ENCODE data around the gene RPAP2. TPM values are rescaled to one million over a fixed set of nuclear protein-coding genes. Genes with fewer than 3 reads are reported as not detected.
"Not testable (repeated sequence)": the region's sequence is repeated elsewhere in the genome, so short reads cannot be mapped to it uniquely, and the experiment has no call there.

Gene RPAP2
- total RNA-seq, 3 donors from 2014 or later = 17.1 to 33.5 (median 22.6) TPM

DNA sequence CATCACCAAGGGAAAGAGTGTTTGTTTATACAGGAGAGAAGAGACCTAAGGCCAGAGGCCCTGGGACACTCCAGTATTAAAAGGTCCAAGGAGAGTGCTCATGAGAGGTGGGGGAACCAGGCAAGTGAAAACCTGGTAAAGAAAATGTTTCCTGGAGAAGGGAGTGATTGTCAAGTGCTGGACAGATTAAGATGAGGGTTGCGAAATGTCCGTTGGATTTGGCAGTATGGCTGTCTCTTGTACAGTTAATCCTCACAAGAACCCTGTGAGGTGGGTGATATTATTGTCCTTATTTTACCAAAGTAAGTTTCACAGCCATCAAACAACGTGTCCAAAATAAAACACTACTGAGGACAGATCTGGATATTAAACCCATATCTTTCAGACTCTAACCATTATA, 44.2 kb downstream of the RPAP2 start:
- intact Hi-C loops (cut with DNase I, micrococcal nuclease) = no loop called here
- Histone ChIP-seq H3K4me1 (ENCODE audit: low read depth) (no peaks in the 10 kb centered on the region), H3K9me3 (no peaks in the 10 kb centered on the region), H3K4me3 (no peak overlapping the region), H3K36me3 (ENCODE audit: low read depth) (no peaks in the 10 kb centered on the region)
- ATAC-seq (no peak), DNase-seq (no peak)
- TF ChIP-seq, protein P1, sequence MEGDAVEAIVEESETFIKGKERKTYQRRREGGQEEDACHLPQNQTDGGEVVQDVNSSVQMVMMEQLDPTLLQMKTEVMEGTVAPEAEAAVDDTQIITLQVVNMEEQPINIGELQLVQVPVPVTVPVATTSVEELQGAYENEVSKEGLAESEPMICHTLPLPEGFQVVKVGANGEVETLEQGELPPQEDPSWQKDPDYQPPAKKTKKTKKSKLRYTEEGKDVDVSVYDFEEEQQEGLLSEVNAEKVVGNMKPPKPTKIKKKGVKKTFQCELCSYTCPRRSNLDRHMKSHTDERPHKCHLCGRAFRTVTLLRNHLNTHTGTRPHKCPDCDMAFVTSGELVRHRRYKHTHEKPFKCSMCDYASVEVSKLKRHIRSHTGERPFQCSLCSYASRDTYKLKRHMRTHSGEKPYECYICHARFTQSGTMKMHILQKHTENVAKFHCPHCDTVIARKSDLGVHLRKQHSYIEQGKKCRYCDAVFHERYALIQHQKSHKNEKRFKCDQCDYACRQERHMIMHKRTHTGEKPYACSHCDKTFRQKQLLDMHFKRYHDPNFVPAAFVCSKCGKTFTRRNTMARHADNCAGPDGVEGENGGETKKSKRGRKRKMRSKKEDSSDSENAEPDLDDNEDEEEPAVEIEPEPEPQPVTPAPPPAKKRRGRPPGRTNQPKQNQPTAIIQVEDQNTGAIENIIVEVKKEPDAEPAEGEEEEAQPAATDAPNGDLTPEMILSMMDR (IDR thresholded peaks at IDR 0.05) = no peak

DNA sequence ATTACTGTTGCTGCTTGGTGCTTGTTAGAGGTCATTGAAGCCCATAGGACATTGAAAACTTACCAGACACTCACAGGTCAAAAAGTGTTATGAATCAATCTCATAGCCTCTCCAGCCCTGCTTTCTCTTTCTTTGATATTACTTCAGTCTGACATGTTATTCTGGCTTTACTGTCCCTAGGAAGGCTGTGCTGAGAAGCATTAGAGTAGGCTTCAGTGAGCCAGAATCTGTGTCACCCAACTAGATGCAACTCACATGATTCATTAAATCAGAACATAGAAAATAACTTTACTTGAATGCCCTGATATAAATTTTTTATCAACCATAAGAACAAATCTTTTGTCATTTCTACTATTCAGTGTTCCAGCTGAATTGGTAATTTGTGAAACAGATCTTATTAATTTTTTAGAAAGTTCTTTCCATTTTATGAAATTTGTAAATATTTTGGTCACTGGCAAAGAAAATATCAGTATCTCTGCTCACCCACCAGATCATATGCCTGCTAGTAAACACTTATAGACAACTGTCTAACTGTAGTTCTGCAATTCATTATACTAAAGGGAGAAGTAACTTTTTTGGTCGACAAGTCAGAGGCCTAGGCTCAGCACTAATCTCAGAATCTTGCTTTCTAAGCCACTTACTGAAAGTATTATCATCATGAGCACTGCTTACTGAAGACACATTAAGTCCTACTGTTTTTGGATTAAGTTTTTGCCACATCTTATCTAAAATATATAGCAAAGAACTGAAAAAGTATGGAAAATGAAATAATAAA, 48.2 kb downstream of the RPAP2 start:
- H3K4me3 ChIP-seq = no peak overlapping the region
- intact Hi-C loops (cut with DNase I, micrococcal nuclease) = no loop called here
- DNase-seq (no peak), ATAC-seq (no peak)
- H3K4me1 ChIP-seq (ENCODE audit: low read depth) = no peaks in the 10 kb centered on the region
- TF ChIP-seq, protein P1 (IDR thresholded peaks at IDR 0.05) = no peak
- H3K36me3 ChIP-seq (ENCODE audit: low read depth) = no peaks in the 10 kb centered on the region
- no peaks in the 10 kb centered on the region for H3K9me3 ChIP-seq

DNA sequence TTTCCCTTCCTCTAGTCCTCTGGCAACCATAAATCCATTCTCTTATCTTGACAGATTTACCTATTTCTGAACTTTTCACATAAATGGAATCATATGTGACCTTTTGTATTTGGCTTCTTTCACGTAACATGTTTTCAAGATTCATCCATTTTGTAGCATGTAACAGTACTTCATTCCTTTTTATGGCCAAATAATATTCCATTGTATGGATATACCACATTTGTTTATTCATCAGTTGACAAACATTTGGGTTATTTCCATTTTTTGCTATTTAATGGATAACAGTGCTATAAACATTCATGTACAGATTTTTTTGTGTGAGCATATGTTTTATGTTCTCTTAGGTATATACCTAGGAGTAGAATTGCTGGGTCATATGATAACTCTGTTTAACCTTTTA, 54.0 kb downstream of the RPAP2 start:
- intact Hi-C loops (cut with DNase I, micrococcal nuclease) = no loop called here
- H3K4me1 ChIP-seq (ENCODE audit: low read depth) = no peaks in the 10 kb centered on the region
- TF ChIP-seq, protein P1 (IDR thresholded peaks at IDR 0.05) = no peak
- no peak overlapping the region for H3K4me3 ChIP-seq
- H3K36me3 ChIP-seq (ENCODE audit: low read depth) = no peaks in the 10 kb centered on the region
- H3K9me3 ChIP-seq = no peaks in the 10 kb centered on the region
- ATAC-seq = no peak
- DNase-seq = no peak

DNA sequence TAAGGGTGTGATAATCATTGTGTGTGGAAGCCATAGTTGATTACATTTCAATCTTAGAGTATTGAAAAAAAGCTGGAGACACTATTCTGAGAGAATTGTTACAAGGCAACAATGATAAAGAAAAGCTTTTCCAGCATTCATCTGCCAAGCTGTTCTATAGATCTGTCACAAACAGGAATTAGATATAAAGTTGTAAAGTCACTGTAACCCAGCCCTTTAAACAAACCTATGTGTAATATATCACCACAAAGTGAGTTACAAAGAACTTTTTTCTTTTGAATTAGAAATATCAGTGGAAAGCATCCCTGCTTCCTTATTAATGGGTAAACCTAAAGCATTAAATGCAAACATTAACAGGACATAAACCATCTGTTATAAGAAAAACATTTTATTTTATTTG, 55.4 kb downstream of the RPAP2 start:
- ATAC-seq (peak; percentile 51), DNase-seq (no peak)
- intact Hi-C loops (cut with DNase I, micrococcal nuclease) = no loop called here
- Histone ChIP-seq H3K4me3 (no peak overlapping the region), H3K4me1 (ENCODE audit: low read depth) (no peaks in the 10 kb centered on the region), H3K9me3 (no peaks in the 10 kb centered on the region), H3K36me3 (ENCODE audit: low read depth) (no peaks in the 10 kb centered on the region)
- TF ChIP-seq, protein P1 (IDR thresholded peaks at IDR 0.05) = no peak

DNA sequence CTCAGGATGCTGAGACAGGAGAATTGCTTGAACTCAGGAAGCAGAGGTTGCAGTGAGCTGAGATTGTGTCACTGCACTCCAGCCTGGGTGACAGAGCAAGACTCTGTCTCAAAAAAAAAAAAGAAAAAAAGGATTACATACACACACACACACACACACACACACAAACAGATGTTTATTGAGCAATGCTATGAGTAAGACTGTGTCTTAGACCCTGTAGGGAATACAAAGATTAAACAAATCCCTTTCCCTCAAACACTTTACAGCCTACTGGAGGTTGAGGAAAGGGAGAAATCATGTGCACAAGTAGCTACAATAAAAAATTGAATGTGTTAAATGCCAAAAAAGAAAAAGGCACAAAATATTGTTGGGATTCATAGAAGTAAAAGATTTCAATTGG, 58.1 kb downstream of the RPAP2 start:
- Histone ChIP-seq H3K36me3 (ENCODE audit: low read depth) (no peaks in the 10 kb centered on the region), H3K4me1 (ENCODE audit: low read depth) (no peaks in the 10 kb centered on the region), H3K4me3 (no peak overlapping the region), H3K9me3 (no peaks in the 10 kb centered on the region)
- DNase-seq (no peak), ATAC-seq (no peak)
- TF ChIP-seq, protein P1 (IDR thresholded peaks at IDR 0.05) = no peak
- intact Hi-C loops (cut with DNase I, micrococcal nuclease) = no loop called here

DNA sequence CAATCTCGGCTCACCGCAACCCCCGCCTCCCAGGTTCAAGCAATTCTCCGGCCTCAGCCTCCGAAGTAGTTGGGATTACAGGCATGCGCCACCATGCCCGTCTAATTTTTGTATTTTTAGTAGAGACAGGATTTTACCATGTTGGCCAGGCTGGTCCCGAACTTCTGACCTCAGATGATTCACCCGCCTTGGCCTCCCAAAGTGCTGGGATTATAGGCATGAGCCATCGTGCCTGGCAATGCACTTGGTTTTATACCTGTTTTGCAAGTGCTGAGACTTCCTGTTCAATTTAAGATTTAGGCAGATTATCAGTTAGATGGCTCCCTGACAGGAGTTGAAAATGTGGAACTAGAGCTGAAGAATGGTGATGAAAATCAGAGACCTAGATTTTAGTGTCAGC, 60.5 kb downstream of the RPAP2 start:
- intact Hi-C loops (cut with DNase I, micrococcal nuclease); H3K4me1 ChIP-seq (ENCODE audit: low read depth); H3K4me3 ChIP-seq; H3K9me3 ChIP-seq; ATAC-seq; DNase-seq; H3K36me3 ChIP-seq (ENCODE audit: low read depth): not testable (repeated sequence)
